ENCODE measurements around the gene C16orf92. TPM values are rescaled to one million over a fixed set of nuclear protein-coding genes. Genes with fewer than 3 reads are reported as not detected.

The C16orf92 gene
- total RNA-seq, 1 experiment from 2014 or later: not detected

GRCh38 chr16:30002614-30003346, 20.2 kb upstream of the C16orf92 start:
- H3K36me3 Mint-ChIP-seq (ENCODE audit: insufficient read depth, unreplicated experiment): peaks cover 30% of the 10 kb centered on the region
- intact Hi-C loops (cut with micrococcal nuclease): no loop called here
- CTCF ChIA-PET: interaction anchor here (0.6 to 1.1 kb wide), 4 partner anchors 9 to 312 kb away, joined by 3 read pairs; no protein-coding TSS in a partner anchor

GRCh38 chr16:30003670-30004423, 19.2 kb upstream of the C16orf92 start:
- Mint-ChIP-seq H3K4me3 (ENCODE audit: unreplicated experiment) (no peak overlapping the region), H3K36me3 (ENCODE audit: insufficient read depth, unreplicated experiment) (peaks cover 19% of the 10 kb centered on the region), H3K9me3 (ENCODE audit: unreplicated experiment) (no peaks in the 10 kb centered on the region), H3K4me1 (ENCODE audit: insufficient read depth, unreplicated experiment) (no peaks in the 10 kb centered on the region), H3K27ac (ENCODE audit: low read depth, unreplicated experiment) (no peak overlapping the region), H3K27me3 (ENCODE audit: insufficient read depth, unreplicated experiment) (no peaks in the 10 kb centered on the region)
- no TSS peak for BruUV-seq (replicated peaks)
- DNase-seq (ENCODE audit: unreplicated experiment): no peak
- no peak for TF ChIP-seq CTCF (IDR thresholded peaks at IDR 0.05; ENCODE audit: unreplicated experiment)
- CTCF ChIA-PET: interaction anchor here (0.9 to 2.0 kb wide), 3 partner anchors 11 to 86 kb away, joined by 3 to 6 read pairs (median 3); no protein-coding TSS in a partner anchor
- POLR2A ChIA-PET: interaction anchor here (1.1 to 2.5 kb wide), 2 partner anchors 7 to 10 kb away, joined by 3 to 9 read pairs; partner anchors contain the start of gene INO80E
- intact Hi-C loops (cut with micrococcal nuclease): no loop called here

More at GRCh38 chr16:30002614-30003346, 20.2 kb upstream of the C16orf92 start:
- Mint-ChIP-seq H3K4me3 (ENCODE audit: unreplicated experiment) (no peak overlapping the region), H3K4me1 (ENCODE audit: insufficient read depth, unreplicated experiment) (no peaks in the 10 kb centered on the region), H3K27ac (ENCODE audit: low read depth, unreplicated experiment) (no peak overlapping the region), H3K27me3 (ENCODE audit: insufficient read depth, unreplicated experiment) (no peaks in the 10 kb centered on the region), H3K9me3 (ENCODE audit: unreplicated experiment) (no peaks in the 10 kb centered on the region)
- BruUV-seq (replicated peaks): no TSS peak
- POLR2A ChIA-PET: interaction anchor here (0.5 to 0.6 kb wide), 2 partner anchors 17 to 90 kb away, joined by 3 read pairs; no protein-coding TSS in a partner anchor
- no peak for TF ChIP-seq CTCF (IDR thresholded peaks at IDR 0.05; ENCODE audit: unreplicated experiment)
- DNase-seq (ENCODE audit: unreplicated experiment): no peak

GRCh38 chr16:30004424-30004776, 18.6 kb upstream of the C16orf92 start:
- no peak for TF ChIP-seq CTCF (IDR thresholded peaks at IDR 0.05; ENCODE audit: unreplicated experiment)
- ChIA-PET CTCF (interaction anchor here (0.9 to 2.0 kb wide), 4 partner anchors 11 to 86 kb away, joined by 3 to 6 read pairs (median 4); no protein-coding TSS in a partner anchor), POLR2A (interaction anchor here (0.7 to 2.5 kb wide), 4 partner anchors 8 to 180 kb away, joined by 3 to 9 read pairs (median 4); partner anchors contain the start of genes INO80E and TAOK2)
- no peak overlapping the region for H3K4me3 Mint-ChIP-seq (ENCODE audit: unreplicated experiment)
- H3K27me3 Mint-ChIP-seq (ENCODE audit: insufficient read depth, unreplicated experiment): no peaks in the 10 kb centered on the region
- intact Hi-C loops (cut with micrococcal nuclease): no loop called here
- no peaks in the 10 kb centered on the region for H3K4me1 Mint-ChIP-seq (ENCODE audit: insufficient read depth, unreplicated experiment)
- H3K27ac Mint-ChIP-seq (ENCODE audit: low read depth, unreplicated experiment): no peak overlapping the region
- peaks cover 15% of the 10 kb centered on the region for H3K36me3 Mint-ChIP-seq (ENCODE audit: insufficient read depth, unreplicated experiment)
- no peaks in the 10 kb centered on the region for H3K9me3 Mint-ChIP-seq (ENCODE audit: unreplicated experiment)
- DNase-seq (ENCODE audit: unreplicated experiment): no peak
- BruUV-seq (replicated peaks): no TSS peak

- Mint-ChIP-seq H3K36me3 (ENCODE audit: insufficient read depth, unreplicated experiment) (peaks cover 10% of the 10 kb centered on the region), H3K4me3 (ENCODE audit: unreplicated experiment) (no peak overlapping the region), H3K27ac (ENCODE audit: low read depth, unreplicated experiment) (no peak overlapping the region), H3K9me3 (ENCODE audit: unreplicated experiment) (no peaks in the 10 kb centered on the region), H3K27me3 (ENCODE audit: insufficient read depth, unreplicated experiment) (no peaks in the 10 kb centered on the region), H3K4me1 (ENCODE audit: insufficient read depth, unreplicated experiment) (no peaks in the 10 kb centered on the region)
- intact Hi-C loops (cut with micrococcal nuclease): no loop called here
- POLR2A ChIA-PET: interaction anchor here (0.7 to 2.5 kb wide), 5 partner anchors 8 to 180 kb away, joined by 3 to 9 read pairs (median 3); partner anchors contain the start of genes INO80E and TAOK2
- no TSS peak for BruUV-seq (replicated peaks)
- TF ChIP-seq CTCF (IDR thresholded peaks at IDR 0.05; ENCODE audit: unreplicated experiment): no peak
- CTCF ChIA-PET: interaction anchor here (0.9 to 2.0 kb wide), 4 partner anchors 10 to 87 kb away, joined by 3 to 6 read pairs (median 4); no protein-coding TSS in a partner anchor
- no peak for DNase-seq (ENCODE audit: unreplicated experiment)
These were observed 18.2 kb upstream of the C16orf92 start for GRCh38 chr16:30004811-30005242.
